Measurements from ENCODE around the gene KCNN1. TPM values are rescaled to one million over a fixed set of nuclear protein-coding genes. Genes with fewer than 3 reads are reported as not detected.

KCNN1 gene
- total and polyA plus RNA-seq, 2 of the 4 experiments (the other 2 are of a cell fraction): 0.09 TPM; not detected in 1

GRCh38 chr19:17953869-17954268, 13.0 kb upstream of the KCNN1 start:
- TF ChIP-seq SMC3 (IDR thresholded peaks at IDR 0.05; ENCODE audit: low read depth, low read length): no peak
- TF ChIP-seq MXI1 (IDR thresholded peaks at IDR 0.05; ENCODE audit: borderline replicate concordance, low read depth, low read length): no peak
- TF ChIP-seq, protein P1, sequence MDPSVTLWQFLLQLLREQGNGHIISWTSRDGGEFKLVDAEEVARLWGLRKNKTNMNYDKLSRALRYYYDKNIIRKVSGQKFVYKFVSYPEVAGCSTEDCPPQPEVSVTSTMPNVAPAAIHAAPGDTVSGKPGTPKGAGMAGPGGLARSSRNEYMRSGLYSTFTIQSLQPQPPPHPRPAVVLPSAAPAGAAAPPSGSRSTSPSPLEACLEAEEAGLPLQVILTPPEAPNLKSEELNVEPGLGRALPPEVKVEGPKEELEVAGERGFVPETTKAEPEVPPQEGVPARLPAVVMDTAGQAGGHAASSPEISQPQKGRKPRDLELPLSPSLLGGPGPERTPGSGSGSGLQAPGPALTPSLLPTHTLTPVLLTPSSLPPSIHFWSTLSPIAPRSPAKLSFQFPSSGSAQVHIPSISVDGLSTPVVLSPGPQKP (IDR thresholded peaks at IDR 0.05; ENCODE audit: borderline replicate concordance, low read depth, low read length): no peak
- no peak for TF ChIP-seq FOS (IDR thresholded peaks at IDR 0.05; ENCODE audit: low read depth, low read length)
- TF ChIP-seq RFX5 (IDR thresholded peaks at IDR 0.05; ENCODE audit: low read depth, low read length): no peak
- TF ChIP-seq, protein P2, sequence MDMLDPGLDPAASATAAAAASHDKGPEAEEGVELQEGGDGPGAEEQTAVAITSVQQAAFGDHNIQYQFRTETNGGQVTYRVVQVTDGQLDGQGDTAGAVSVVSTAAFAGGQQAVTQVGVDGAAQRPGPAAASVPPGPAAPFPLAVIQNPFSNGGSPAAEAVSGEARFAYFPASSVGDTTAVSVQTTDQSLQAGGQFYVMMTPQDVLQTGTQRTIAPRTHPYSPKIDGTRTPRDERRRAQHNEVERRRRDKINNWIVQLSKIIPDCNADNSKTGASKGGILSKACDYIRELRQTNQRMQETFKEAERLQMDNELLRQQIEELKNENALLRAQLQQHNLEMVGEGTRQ (IDR thresholded peaks at IDR 0.05; ENCODE audit: low read depth, low read length): no peak
- TF ChIP-seq MAZ (IDR thresholded peaks at IDR 0.05; ENCODE audit: borderline replicate concordance, low read depth, low read length): no peak
- TF ChIP-seq POLR2A (IDR thresholded peaks at IDR 0.05; ENCODE audit: low read depth, low read length): no peak
- no peak for TF ChIP-seq CTCF (conservative IDR thresholded peaks at IDR 0.05; ENCODE audit: low read depth, low read length)
- no peak for TF ChIP-seq BHLHE40 (IDR thresholded peaks at IDR 0.05; ENCODE audit: low read depth, low read length)
- no peak for TF ChIP-seq MAFK (IDR thresholded peaks at IDR 0.05; ENCODE audit: low read depth, low read length)
- TF ChIP-seq CHD1 (IDR thresholded peaks at IDR 0.05; ENCODE audit: low read depth, low read length): no peak
- TF ChIP-seq RAD21 (IDR thresholded peaks at IDR 0.05; ENCODE audit: low read length): no peak
- no peak for TF ChIP-seq CEBPB (IDR thresholded peaks at IDR 0.05; ENCODE audit: low read depth, low read length)

More at GRCh38 chr19:17953869-17954268, 13.0 kb upstream of the KCNN1 start:
- Histone ChIP-seq H3K23ac (ENCODE audit: low read depth, low read length) (no peak overlapping the region), H3K9me3 (ENCODE audit: control insufficient read depth, insufficient read depth, low read length) (no peaks in the 10 kb centered on the region; the same call in 1 of the 2 replicates), H3K14ac (replicated peaks; ENCODE audit: low read depth, low read length) (no peak overlapping the region), H2AK5ac (ENCODE audit: low read depth, low read length) (no peak overlapping the region), H3K4ac (ENCODE audit: low read depth, low read length) (no peak overlapping the region), H2BK120ac (ENCODE audit: low read depth, low read length) (no peak overlapping the region), H2AFZ (replicated peaks; ENCODE audit: low read length, poor library complexity) (no peak overlapping the region), H3K27me3 (ENCODE audit: control insufficient read depth, insufficient read depth, low read length) (peaks cover 77% of the 10 kb centered on the region), H3K4me2 (ENCODE audit: low read depth, low read length) (no peak overlapping the region), H4K5ac (ENCODE audit: low read depth, low read length) (no peak overlapping the region), H2AK9ac (replicated peaks; ENCODE audit: low read depth, low read length, poor library complexity) (no peak overlapping the region), H3K9ac (ENCODE audit: low read depth, low read length) (no peak overlapping the region), H3K79me1 (ENCODE audit: low read depth in 1 of 2, low read length in 2 of 2) (no peaks in the 10 kb centered on the region), H3K4me3 (ENCODE audit: insufficient read depth, low read depth, low read length) (no peak overlapping the region), H2BK20ac (ENCODE audit: low read depth, low read length) (no peak overlapping the region), H3K27ac (ENCODE audit: insufficient read depth, low read length) (no peak overlapping the region), H3K18ac (ENCODE audit: low read depth, low read length) (no peak overlapping the region), H3K56ac (ENCODE audit: extremely low read depth, insufficient read depth, low read length) (no peak overlapping the region), H2BK5ac (ENCODE audit: low read depth, low read length, poor library complexity, severe bottlenecking) (no peak overlapping the region), H2BK15ac (ENCODE audit: low read depth, low read length) (no peak overlapping the region), H4K91ac (ENCODE audit: insufficient read depth, low read depth, low read length) (no peak overlapping the region), H4K8ac (ENCODE audit: low read depth in 2 of 2, low read length in 2 of 2) (no peak overlapping the region), H4K20me1 (ENCODE audit: insufficient read depth, low read length) (no peaks in the 10 kb centered on the region), H3K4me1 (ENCODE audit: control insufficient read depth, insufficient read depth, low read length) (no peaks in the 10 kb centered on the region), H3K36me3 (ENCODE audit: control insufficient read depth, insufficient read depth, low read length) (no peaks in the 10 kb centered on the region), H3K9me1 (ENCODE audit: insufficient read depth, low read length) (no peaks in the 10 kb centered on the region)
- no peak for DNase-seq
- intact Hi-C loops (cut with micrococcal nuclease) (no loop called here), in situ Hi-C loops (cut with MboI; ENCODE audit: low sequenced_read_pairs) (no loop called here), dilution Hi-C loops (cut with HindIII; ENCODE audit: low sequenced_read_pairs, unreplicated experiment) (no loop called here)
- no peak for ATAC-seq (ENCODE audit: low read depth)
- no TSS peak for BruUV-seq (replicated peaks)
- WGBS, 2 experiments (ENCODE audit: extremely low coverage in 2 of 2, insufficient read length in 1 of 2): no CpG with 5 or more reads among the region's 4 CpGs
- POLR2A ChIA-PET (ENCODE audit: unreplicated experiment): no interaction called here
- CTCF ChIA-PET: no interaction called here

All from IMR-90 (cell line).